COLO668 (cell line): ENCODE data around the gene ABCB9.

ENCODE experiments used
- DNase-seq: peaks from one replicate; lab custom pipeline; 2025; ENCODE audit not compliant: unreplicated experiment; lab: John Stamatoyannopoulos, UW

Gene ABCB9

DNA sequence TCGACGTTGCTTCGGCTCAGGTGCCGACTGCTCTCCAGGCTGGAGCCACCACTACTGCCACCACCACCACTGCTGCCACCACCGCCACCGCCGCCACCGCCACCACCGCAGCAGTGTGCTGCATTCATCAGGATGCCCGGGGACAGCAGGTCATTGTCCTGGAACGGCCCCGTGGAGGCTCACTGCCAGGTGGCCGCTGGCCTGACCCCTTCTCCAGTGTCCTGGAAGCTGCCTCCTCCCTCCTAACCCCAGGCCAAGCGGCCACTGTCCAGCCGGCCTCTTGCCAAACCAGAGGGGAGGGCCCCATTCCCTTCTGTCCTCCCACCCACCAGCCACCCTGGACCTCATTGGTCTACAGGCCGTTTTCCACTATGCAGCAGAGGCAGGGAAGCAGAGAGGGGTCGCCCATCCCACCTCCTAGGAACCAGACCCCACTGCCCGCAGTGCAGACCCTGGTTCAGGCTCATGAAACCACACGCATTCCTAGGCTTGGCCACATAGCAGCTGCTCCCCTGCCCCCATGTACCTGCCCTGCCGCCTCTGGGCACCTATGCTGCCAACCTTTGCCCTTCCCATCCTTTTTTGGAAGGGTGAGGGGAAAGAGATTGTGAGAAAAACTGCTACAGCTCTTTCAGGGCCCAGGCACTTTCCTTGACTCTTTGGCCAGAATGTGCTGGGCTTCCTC, 29.4 kb upstream of the ABCB9 start:
- DNase-seq, result no peak

DNA sequence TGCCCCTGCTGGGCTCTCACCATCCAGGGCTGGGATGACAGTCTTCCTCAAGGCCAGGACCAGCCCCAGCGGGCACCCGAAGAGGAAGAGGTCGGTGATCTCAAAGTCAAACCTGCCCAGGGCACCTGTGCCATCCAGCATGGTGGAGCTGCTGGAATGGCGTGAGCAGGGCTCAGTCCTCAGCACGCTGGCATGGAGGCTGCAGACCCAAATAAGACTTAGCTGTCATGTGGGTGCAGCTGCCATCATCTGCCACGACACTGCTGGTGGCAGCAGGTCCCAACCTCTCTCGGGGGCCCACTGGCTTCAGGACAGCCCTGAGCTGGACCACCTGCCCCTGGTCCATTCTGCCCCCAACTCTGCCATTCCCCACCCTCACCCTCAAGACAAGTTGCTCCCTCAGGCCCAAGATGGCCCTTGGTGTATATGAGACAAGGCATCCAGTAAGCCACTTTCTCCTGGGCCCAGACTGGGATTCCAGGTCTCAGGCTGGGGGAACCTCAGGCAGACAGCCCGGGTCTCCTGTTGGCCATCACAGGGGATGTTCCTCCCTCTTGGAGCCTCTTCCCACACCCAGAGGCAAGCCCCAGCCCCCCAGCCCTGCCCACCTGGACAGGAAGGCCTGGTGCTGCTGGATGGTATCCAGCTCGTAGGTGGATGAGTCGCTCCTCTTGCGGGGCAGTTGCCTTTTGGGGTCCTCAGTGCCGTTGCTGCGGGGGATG, 28.7 kb upstream of the ABCB9 start:
- DNase-seq, result no peak

- DNase-seq, result no peak
Observed at GRCh38 chr12:122994140-122994675, 27.9 kb upstream of the ABCB9 start.

DNA sequence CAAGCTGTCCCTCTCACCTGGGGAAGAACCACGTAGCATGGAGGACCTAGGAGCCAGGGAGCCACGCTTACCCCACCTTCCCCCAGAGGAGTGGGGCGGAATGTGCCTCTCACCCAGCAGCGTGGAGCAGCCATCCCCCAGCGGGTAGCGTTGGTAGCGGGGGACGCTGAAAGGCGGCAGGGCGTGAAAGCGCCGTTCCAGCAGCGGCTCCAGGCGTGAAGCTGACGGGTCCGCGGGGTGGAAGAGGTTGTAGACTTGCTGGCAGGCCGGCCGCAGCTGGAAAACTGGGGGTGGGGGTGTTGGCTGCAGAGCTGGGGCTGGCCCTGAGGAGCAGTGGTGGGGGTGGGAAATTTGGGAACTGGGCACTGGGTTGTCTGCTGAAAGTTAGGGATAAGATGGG, 26.1 kb upstream of the ABCB9 start:
- DNase-seq, result no peak

DNA sequence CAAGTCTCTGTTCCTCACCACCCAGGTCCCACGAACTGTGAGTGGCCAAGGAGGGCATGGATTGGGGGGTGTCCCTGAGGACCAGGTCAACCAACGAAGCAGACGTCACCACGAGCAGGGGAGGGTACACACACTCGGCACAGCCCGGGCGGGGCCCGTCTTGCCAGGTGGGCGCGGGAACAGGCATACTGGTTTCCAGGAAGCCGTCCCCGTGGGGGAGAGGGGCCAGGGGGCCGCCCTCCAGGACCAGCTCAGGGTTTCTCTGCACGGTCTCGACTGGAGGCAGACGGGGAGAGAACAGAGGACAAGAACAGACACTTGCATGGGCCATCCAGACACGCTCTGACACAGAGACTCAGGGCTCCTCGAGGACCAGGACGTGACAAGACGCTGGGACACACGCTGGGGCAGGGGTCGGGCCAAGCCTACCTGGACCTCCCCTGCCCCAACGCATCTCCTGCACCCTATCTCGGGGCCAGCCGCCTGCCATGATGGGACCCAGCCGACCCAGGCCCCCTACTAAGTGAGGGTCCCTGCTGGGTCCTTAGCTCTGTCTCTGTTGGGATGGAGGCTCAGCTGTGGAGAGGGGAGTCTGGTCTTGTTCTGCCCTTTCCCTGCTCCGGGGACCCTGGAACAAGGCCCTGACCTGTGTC, 25.5 kb upstream of the ABCB9 start:
- no peak for DNase-seq

- DNase-seq, result no peak
Observed at GRCh38 chr12:122990961-122991622, 24.8 kb upstream of the ABCB9 start.

GRCh38 chr12:122990561-122990960, 24.3 kb upstream of the ABCB9 start:
- DNase-seq, result no peak

- no peak for DNase-seq
Observed at GRCh38 chr12:122989874-122990419, 23.7 kb upstream of the ABCB9 start.

GRCh38 chr12:122989225-122989839, 23.1 kb upstream of the ABCB9 start:
- DNase-seq, result no peak

GRCh38 chr12:122988612-122989212, 22.4 kb upstream of the ABCB9 start:
- no peak for DNase-seq

DNA sequence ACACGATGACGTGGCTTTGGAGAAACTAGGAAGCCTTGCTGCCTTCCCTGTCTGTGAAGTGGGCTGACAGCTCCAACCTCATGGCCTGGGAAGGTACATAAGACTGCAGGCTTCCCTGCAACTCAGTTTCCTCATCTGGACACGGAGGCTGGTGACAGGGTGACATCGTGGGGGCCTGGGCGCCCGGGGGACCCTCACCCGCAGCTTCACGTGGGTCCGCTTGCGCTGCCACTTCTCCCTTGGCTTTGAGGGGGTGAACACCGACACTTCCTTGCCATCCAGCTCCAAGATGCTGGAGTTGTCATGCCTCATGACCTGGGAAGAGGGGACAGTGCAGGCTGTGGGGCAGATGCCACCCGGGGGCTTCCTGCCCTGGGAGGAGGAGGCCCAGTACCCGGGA, 21.8 kb upstream of the ABCB9 start:
- no peak for DNase-seq

DNA sequence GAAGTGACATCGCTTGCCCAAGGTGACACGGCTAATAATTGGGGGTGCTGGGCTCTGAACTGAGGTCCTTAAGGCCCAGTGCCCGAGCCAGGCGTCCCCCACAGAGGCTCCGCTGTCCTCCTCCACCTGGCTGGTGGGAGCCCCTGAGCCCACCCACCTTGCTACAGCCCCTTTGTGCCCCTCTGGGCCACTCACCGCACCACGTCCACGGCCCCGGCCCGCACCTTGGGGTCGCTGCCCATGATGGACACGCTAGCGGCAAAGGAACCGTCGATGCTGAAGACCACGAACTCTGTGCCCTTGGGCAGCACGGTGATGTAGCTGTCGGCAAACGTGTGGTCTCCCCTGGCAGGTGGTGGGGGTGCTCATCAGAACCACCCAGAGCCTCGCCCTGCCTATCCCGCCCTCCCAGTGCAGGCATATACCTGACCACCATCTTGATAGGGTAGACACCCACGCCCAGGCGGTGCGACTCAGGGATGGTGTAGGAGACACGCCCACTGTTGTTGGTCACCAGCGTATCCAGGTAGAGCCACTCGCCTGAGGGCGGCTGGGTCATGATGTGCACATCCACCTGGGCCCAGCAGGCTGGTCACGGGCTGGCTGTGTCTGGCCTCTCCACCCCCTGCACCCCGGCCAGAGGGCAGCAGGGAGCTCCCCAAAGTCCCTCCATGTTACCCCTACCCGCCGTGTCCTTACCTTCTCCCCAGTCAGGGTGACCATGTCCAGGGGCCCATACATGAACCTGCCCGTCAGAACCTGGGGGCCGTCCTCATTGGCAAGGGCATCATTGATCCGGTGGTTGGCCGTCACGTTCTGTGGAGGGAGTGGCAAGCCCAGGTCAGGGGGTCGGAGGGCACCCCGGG, 21.1 kb upstream of the ABCB9 start:
- no peak for DNase-seq

- no peak for DNase-seq
Observed at GRCh38 chr12:122986258-122986871, 20.1 kb upstream of the ABCB9 start.

GRCh38 chr12:122985338-122986257, 19.3 kb upstream of the ABCB9 start:
- no peak for DNase-seq

DNA sequence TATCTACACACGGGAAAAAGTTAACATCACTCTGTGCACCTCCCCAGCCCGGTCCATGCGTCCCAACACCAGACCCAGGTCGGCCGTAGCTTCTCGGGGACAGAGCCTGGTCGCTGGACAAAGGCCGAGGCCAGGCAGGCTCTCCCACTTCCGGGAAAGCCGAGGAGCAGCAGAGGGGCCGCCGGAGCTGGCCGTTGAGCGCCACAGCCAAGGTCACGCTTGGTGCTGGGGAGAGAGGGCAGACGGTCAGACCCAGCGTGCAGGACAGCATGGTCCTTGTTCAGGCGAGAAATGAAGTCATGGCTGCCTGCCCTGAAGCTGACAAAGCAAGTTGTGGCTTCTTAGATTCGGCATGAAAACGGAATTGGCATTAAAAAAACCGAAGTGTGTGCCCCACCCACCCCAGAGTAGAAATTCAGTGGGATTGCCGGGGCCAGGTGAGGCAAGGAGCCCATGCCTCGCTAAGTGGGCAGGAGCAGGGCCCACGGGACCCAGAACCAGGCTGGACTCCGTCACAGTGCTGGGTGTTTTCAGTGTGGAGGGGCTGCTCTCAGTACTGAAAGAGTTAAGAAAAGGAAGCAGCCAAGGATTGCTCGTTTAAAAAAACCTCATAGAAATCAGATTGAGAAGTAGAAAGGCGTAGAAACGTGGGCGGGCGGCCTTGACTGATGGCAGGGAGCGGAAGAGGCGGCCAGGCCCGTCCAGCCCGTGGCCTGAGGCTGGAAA, 18.5 kb upstream of the ABCB9 start:
- no peak for DNase-seq

GRCh38 chr12:122983789-122984515, 17.7 kb upstream of the ABCB9 start:
- no peak for DNase-seq
